ENCODE results near the gene ARHGEF26. TPM values are rescaled to one million over a fixed set of nuclear protein-coding genes. Genes with fewer than 3 reads are reported as not detected.

ARHGEF26 gene
- total RNA-seq, 1 experiment from 2014 or later, result 7.2 TPM

DNA sequence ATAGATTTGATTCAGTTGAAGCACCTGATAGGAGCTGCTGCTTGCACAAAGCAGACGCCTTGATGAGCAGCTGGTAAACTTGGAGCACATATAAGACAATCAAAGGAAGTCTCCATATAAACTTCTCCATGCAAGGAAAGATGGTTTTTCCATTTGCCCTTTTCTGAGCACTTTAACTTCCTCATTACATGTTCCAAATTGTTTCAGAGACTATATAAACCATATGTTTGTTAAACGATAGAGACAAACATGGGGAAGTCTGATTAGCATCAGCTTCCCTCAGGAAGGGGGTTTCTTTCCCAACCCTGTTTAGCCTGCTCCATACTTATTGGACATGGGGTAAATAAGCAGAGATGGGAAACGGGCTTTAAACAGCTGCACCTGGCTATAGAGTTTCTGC lies 115.1 kb downstream of the ARHGEF26 start:
- CTCF ChIA-PET, result no interaction called here
- no TSS peak for BruUV-seq (replicated peaks)

DNA sequence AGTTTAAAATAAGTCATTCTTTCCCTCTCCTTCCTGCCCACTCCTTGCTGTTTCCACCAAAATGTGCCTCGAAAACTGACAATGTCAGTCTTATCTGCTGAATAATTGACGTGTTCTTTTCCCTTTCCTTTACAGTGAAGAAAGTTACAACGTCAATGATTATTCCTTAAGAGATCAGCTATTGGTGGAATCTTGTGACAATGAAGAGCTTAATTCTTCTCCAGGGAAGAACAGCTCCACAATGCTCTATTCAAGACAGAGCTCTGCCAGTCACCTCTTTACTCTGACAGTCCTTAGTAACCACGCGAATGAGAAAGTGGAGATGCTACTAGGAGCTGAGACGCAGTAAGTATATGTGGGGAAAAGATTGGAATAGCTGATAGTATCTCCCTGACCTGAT lies 119.0 kb downstream of the ARHGEF26 start:
- Histone ChIP-seq H3K27ac (ENCODE audit: low read depth, low read length) (no peak overlapping the region), H3K9ac (ENCODE audit: low read length) (no peak overlapping the region), H2AFZ (ENCODE audit: low read depth, low read length, poor library complexity, severe bottlenecking) (no peak overlapping the region), H3K4me1 (ENCODE audit: control insufficient read depth in 1 of 2, insufficient read depth in 2 of 2, low read length in 2 of 2) (peaks cover 0 to 15% of the 10 kb centered on the region in 2 experiments; a peak in 2 of 4 replicates), H3K9me2 (ENCODE audit: insufficient read depth) (no peaks in the 10 kb centered on the region), H3K9me3 (ENCODE audit: control insufficient read depth in 1 of 2, insufficient read depth in 1 of 2, low read depth in 1 of 2, low read length in 2 of 2) (no peaks in the 10 kb centered on the region), H3K4me3 (replicated peaks in 1 of 2; ENCODE audit: low read depth in 1 of 2, low read length in 2 of 2) (no peak overlapping the region), H3K27me3 (ENCODE audit: insufficient read depth, low read length) (no peaks in the 10 kb centered on the region), H3K79me2 (ENCODE audit: insufficient read depth, low read length) (no peaks in the 10 kb centered on the region), H4K20me1 (ENCODE audit: insufficient read depth) (no peaks in the 10 kb centered on the region), H3K36me3 (ENCODE audit: control insufficient read depth in 1 of 2, insufficient read depth in 2 of 2, low read length in 2 of 2) (no peaks in the 10 kb centered on the region), H3K4me2 (ENCODE audit: low read length) (no peak overlapping the region)
- no peak for DNase-seq (ENCODE audit: low read depth, low spot score)
- ChIA-PET RAD21 (ENCODE audit: low non-redundant PET in 1 of 2, low total read pairs in 2 of 2, uncharacterized antibody in 2 of 2, unreplicated experiment in 2 of 2) (no interaction called here), POLR2A (no interaction called here), CTCF (no interaction called here)
- no peak for TF ChIP-seq CBX3 (IDR thresholded peaks at IDR 0.05; ENCODE audit: low read depth)
- TF ChIP-seq POLR2A (IDR thresholded peaks at IDR 0.05; ENCODE audit: borderline replicate concordance, extremely low read depth, insufficient read depth, insufficient read length), result no peak
- TF ChIP-seq, protein P1, sequence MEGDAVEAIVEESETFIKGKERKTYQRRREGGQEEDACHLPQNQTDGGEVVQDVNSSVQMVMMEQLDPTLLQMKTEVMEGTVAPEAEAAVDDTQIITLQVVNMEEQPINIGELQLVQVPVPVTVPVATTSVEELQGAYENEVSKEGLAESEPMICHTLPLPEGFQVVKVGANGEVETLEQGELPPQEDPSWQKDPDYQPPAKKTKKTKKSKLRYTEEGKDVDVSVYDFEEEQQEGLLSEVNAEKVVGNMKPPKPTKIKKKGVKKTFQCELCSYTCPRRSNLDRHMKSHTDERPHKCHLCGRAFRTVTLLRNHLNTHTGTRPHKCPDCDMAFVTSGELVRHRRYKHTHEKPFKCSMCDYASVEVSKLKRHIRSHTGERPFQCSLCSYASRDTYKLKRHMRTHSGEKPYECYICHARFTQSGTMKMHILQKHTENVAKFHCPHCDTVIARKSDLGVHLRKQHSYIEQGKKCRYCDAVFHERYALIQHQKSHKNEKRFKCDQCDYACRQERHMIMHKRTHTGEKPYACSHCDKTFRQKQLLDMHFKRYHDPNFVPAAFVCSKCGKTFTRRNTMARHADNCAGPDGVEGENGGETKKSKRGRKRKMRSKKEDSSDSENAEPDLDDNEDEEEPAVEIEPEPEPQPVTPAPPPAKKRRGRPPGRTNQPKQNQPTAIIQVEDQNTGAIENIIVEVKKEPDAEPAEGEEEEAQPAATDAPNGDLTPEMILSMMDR (IDR thresholded peaks at IDR 0.05 in 2 of 3, conservative IDR thresholded peaks at IDR 0.05 in 1 of 3; ENCODE audit: borderline replicate concordance in 1 of 3, insufficient read depth in 1 of 3, low read depth in 2 of 3, low read length in 2 of 3), result no peak
- no peak for TF ChIP-seq TCF7L2 (IDR thresholded peaks at IDR 0.05; ENCODE audit: borderline replicate concordance, extremely low read depth, insufficient read depth, insufficient read length)
- TF ChIP-seq SRF (IDR thresholded peaks at IDR 0.05; ENCODE audit: low read depth), result no peak
- no TSS peak for BruUV-seq (replicated peaks)
- no peak for ATAC-seq
- intact Hi-C loops (cut with micrococcal nuclease), result no loop called here

More for the DNA sequence above, 115.1 kb downstream of the ARHGEF26 start:
- TF ChIP-seq, protein P1 (IDR thresholded peaks at IDR 0.05 in 2 of 3, conservative IDR thresholded peaks at IDR 0.05 in 1 of 3; ENCODE audit: borderline replicate concordance in 1 of 3, insufficient read depth in 1 of 3, low read depth in 2 of 3, low read length in 2 of 3), result no peak
- TF ChIP-seq EGR1 (IDR thresholded peaks at IDR 0.05; ENCODE audit: low read depth) (no peak), SIN3A (IDR thresholded peaks at IDR 0.05; ENCODE audit: low read depth) (no peak), ZNF274 (IDR thresholded peaks at IDR 0.05; ENCODE audit: low read depth, low read length) (no peak), SRF (IDR thresholded peaks at IDR 0.05; ENCODE audit: low read depth) (no peak)
- H3K4me1 ChIP-seq (ENCODE audit: control insufficient read depth in 1 of 2, insufficient read depth in 2 of 2, low read length in 2 of 2), result no peaks in the 10 kb centered on the region
- DNase-seq (ENCODE audit: low read depth, low spot score) (no peak), ATAC-seq (no peak)
- no peaks in the 10 kb centered on the region for H3K79me2 ChIP-seq (ENCODE audit: insufficient read depth, low read length)
- no peak overlapping the region for H3K4me2 ChIP-seq (ENCODE audit: low read length)
- H2AFZ ChIP-seq (ENCODE audit: low read depth, low read length, poor library complexity, severe bottlenecking), result no peak overlapping the region
- RAD21 ChIA-PET (ENCODE audit: low non-redundant PET in 1 of 2, low total read pairs in 2 of 2, uncharacterized antibody in 2 of 2, unreplicated experiment in 2 of 2), result no interaction called here
- no peak overlapping the region for H3K9ac ChIP-seq (ENCODE audit: low read length)
- H4K20me1 ChIP-seq (ENCODE audit: insufficient read depth), result no peaks in the 10 kb centered on the region
- intact Hi-C loops (cut with micrococcal nuclease), result no loop called here
- no peaks in the 10 kb centered on the region for H3K9me3 ChIP-seq (ENCODE audit: control insufficient read depth in 1 of 2, insufficient read depth in 1 of 2, low read depth in 1 of 2, low read length in 2 of 2)
- H3K27me3 ChIP-seq (ENCODE audit: insufficient read depth, low read length), result no peaks in the 10 kb centered on the region
- POLR2A ChIA-PET, result no interaction called here
- H3K4me3 ChIP-seq (replicated peaks in 1 of 2; ENCODE audit: low read depth in 1 of 2, low read length in 2 of 2), result no peak overlapping the region
- H3K9me2 ChIP-seq (ENCODE audit: insufficient read depth), result no peaks in the 10 kb centered on the region
- H3K27ac ChIP-seq (ENCODE audit: low read depth, low read length), result no peak overlapping the region
- no peaks in the 10 kb centered on the region for H3K36me3 ChIP-seq (ENCODE audit: control insufficient read depth in 1 of 2, insufficient read depth in 2 of 2, low read length in 2 of 2)

Data from HCT116 (cell line).